DND-41 (cell line): Measurements from ENCODE around the gene CDKN1B.
A peak's percentile ranks its signal among the peaks of the same experiment; 100 is the strongest.

ENCODE experiments used
- ATAC-seq: fragments of 200-7000 bp; cut with Tn5 transposase; 3 replicates; pipeline ENCODE4 v1.9.1; 2021; ENCODE audit warnings: low read depth; ENCODE audit not compliant: insufficient read depth
- DNase-seq: peaks from one replicate; pipeline ENCODE4 v3.0.0-alpha.2; 2020
- H2AFZ ChIP-seq: 2 replicates; pipeline ENCODE4 v1.6.0; 2012; ENCODE audit warnings: low read depth, low read length
- H3K27ac ChIP-seq: 2 replicates; pipeline ENCODE4 v1.5.1; 2012; ENCODE audit warnings: low read length, inconsistent platforms
- H3K27me3 ChIP-seq: fragments of 200-600 bp; sonication (generic); 2 replicates; pipeline ENCODE4 v1.6.0; 2012; ENCODE audit warnings: low read length, mild to moderate bottlenecking, inconsistent platforms; ENCODE audit not compliant: insufficient read depth, poor library complexity
- H3K36me3 ChIP-seq: 2 replicates; pipeline ENCODE4 v1.5.1; 2012; ENCODE audit warnings: low read length, inconsistent platforms; ENCODE audit not compliant: insufficient read depth
- H3K4me1 ChIP-seq: 2 replicates; pipeline ENCODE4 v1.5.1; 2012; ENCODE audit warnings: mild to moderate bottlenecking, low read length; ENCODE audit not compliant: insufficient read depth
- H3K4me2 ChIP-seq: 2 replicates; pipeline ENCODE4 v1.6.0; 2012; ENCODE audit warnings: mild to moderate bottlenecking, moderate library complexity, low read length, inconsistent platforms; ENCODE audit not compliant: insufficient read depth
- H3K4me3 ChIP-seq, 2 experiments: fragments of 200-600 bp in 1 of 2; shearing (Covaris generic) in 1 of 2; 2 replicates each; pipeline ENCODE4 v1.5.1; 2012 to 2016; ENCODE audit warnings: inconsistent platforms in 2 of 2, low read length in 2 of 2, mild to moderate bottlenecking in 2 of 2, low read depth in 1 of 2, moderate library complexity in 1 of 2
- H3K79me2 ChIP-seq: 2 replicates; pipeline ENCODE4 v1.6.0; 2012; ENCODE audit warnings: low read length, inconsistent platforms; ENCODE audit not compliant: insufficient read depth
- H3K9ac ChIP-seq: 2 replicates; pipeline ENCODE4 v1.6.0; 2012; ENCODE audit warnings: low read depth, mild to moderate bottlenecking, inconsistent platforms, low read length, moderate library complexity
- H3K9me3 ChIP-seq: 2 replicates; pipeline ENCODE4 v1.5.1; 2012; ENCODE audit warnings: low read length, moderate library complexity, mild to moderate bottlenecking, inconsistent platforms; ENCODE audit not compliant: insufficient read depth, severe bottlenecking
- H4K20me1 ChIP-seq: 2 replicates; pipeline ENCODE4 v1.6.0; 2012; ENCODE audit warnings: low read length; ENCODE audit not compliant: insufficient read depth
- EZH2 ChIP-seq: IDR thresholded peaks from 3 replicates; pipeline ENCODE4 v1.6.1; 2012; ENCODE audit warnings: borderline replicate concordance, low read depth, mild to moderate bottlenecking, moderate library complexity, low read length, inconsistent platforms; ENCODE audit not compliant: severe bottlenecking
- TF ChIP-seq, protein P1 (sequence below): IDR thresholded peaks from 2 replicates; pipeline ENCODE4 v1.5.1; 2012; ENCODE audit warnings: borderline replicate concordance, low read length, moderate library complexity, mild to moderate bottlenecking; ENCODE audit not compliant: poor library complexity, severe bottlenecking; ENCODE audit errors: extremely low read depth

Gene CDKN1B

DNA sequence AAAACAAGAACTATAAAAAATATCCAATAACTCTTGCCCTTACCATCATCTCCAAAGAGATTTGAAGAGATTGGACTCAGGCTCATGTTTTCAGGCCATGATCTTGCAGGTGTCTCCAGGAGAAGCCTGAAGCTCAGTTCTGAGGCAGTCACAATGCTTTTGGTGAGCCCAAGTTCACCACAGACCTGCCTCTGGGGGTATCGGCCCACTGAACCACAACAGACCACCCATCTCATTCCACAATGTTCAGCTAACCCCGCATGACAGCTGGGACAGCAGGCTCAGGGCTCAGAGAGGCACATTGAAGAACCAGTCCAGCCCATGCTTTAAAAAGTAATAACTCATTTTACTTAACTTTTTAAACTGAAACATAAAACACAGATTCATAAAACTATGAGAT, 40.0 kb downstream of the CDKN1B start:
- Histone ChIP-seq H3K9ac (no peak overlapping the region), H3K79me2 (no peaks in the 10 kb centered on the region)
- no peak for TF ChIP-seq EZH2
- TF ChIP-seq, protein P1, sequence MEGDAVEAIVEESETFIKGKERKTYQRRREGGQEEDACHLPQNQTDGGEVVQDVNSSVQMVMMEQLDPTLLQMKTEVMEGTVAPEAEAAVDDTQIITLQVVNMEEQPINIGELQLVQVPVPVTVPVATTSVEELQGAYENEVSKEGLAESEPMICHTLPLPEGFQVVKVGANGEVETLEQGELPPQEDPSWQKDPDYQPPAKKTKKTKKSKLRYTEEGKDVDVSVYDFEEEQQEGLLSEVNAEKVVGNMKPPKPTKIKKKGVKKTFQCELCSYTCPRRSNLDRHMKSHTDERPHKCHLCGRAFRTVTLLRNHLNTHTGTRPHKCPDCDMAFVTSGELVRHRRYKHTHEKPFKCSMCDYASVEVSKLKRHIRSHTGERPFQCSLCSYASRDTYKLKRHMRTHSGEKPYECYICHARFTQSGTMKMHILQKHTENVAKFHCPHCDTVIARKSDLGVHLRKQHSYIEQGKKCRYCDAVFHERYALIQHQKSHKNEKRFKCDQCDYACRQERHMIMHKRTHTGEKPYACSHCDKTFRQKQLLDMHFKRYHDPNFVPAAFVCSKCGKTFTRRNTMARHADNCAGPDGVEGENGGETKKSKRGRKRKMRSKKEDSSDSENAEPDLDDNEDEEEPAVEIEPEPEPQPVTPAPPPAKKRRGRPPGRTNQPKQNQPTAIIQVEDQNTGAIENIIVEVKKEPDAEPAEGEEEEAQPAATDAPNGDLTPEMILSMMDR, result no peak

DNA sequence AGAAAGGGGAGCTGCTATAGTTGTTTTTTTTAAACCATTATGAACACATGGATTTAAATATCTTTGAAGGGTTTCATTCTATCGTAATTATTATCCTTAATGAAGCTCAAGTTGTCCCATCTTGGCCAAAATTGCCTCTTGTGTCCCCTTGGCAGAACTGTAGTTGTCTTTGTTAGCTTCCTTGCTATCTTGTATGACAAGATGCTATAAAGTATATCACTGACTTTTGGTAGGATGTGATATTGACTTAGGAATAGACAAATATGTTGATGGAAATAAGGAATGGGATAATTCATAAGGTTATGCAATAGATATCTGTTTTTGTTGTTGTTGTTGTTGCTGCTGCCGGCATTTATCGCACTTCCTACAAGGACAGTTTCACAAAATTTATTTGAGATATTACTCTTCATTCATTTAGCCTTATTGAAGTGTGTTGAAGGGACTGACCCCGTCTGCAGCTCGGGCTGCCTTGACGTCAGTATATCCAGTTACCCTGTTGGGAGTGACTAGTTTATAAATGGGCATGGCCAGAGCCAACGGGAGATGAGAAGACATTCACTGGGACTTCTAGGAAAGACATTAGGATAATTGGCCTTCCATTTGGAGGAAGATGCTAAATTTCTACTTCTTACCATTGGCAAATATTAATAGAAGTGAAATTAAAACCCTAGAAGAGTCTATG, 42.2 kb downstream of the CDKN1B start:
- H3K4me1 ChIP-seq, result no peaks in the 10 kb centered on the region
- no peak overlapping the region for H3K4me3 ChIP-seq
- no peak overlapping the region for H3K27ac ChIP-seq
- H3K9ac ChIP-seq, result no peak overlapping the region
- no peaks in the 10 kb centered on the region for H3K9me3 ChIP-seq
- no peak overlapping the region for H3K4me2 ChIP-seq
- no peak for TF ChIP-seq EZH2
- TF ChIP-seq, protein P1, result no peak
- DNase-seq (no peak), ATAC-seq (no peak)
- H4K20me1 ChIP-seq, result no peaks in the 10 kb centered on the region
- no peaks in the 10 kb centered on the region for H3K79me2 ChIP-seq
- no peak overlapping the region for H2AFZ ChIP-seq
- no peaks in the 10 kb centered on the region for H3K27me3 ChIP-seq
- H3K36me3 ChIP-seq, result peaks cover 3% of the 10 kb centered on the region; the same call in 1 of the 2 replicates

More for the DNA sequence above, 40.0 kb downstream of the CDKN1B start:
- H3K4me2 ChIP-seq, result no peak overlapping the region
- peak; percentile 16 for DNase-seq
- no peaks in the 10 kb centered on the region for H3K27me3 ChIP-seq
- no peak overlapping the region for H3K27ac ChIP-seq
- H2AFZ ChIP-seq, result no peak overlapping the region
- H3K9me3 ChIP-seq, result no peaks in the 10 kb centered on the region
- peaks cover 3% of the 10 kb centered on the region; the same call in 1 of the 2 replicates for H3K36me3 ChIP-seq
- H3K4me1 ChIP-seq, result no peaks in the 10 kb centered on the region
- no peak overlapping the region for H3K4me3 ChIP-seq
- ATAC-seq, result peak; percentile 68
- H4K20me1 ChIP-seq, result no peaks in the 10 kb centered on the region

DNA sequence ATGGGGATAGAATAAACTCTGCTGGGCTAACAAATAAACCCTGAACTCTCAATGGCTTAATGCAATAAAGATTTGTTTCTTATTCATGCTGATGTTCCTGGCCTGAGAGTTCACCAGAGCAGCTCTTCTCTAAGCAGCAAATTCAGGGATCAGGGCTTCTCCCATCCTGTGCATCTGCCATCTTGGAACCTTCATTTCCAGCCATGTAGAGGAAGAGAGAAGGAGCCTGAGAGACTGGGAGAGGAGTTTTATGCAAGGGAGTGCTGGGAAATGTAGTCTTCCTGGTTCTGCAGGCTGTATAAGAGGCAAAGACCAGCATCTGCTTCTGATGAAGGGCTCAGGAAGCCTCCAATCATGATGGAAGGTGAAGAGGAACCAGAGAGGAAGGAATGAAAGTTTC, 47.7 kb downstream of the CDKN1B start:
- Histone ChIP-seq H3K4me3 (no peak overlapping the region), H4K20me1 (no peaks in the 10 kb centered on the region), H3K4me1 (no peaks in the 10 kb centered on the region), H3K9ac (no peak overlapping the region), H3K27me3 (no peaks in the 10 kb centered on the region), H3K79me2 (no peaks in the 10 kb centered on the region), H3K27ac (no peak overlapping the region), H3K36me3 (peaks cover 3% of the 10 kb centered on the region; the same call in 1 of the 2 replicates), H2AFZ (no peak overlapping the region), H3K4me2 (no peak overlapping the region), H3K9me3 (peaks cover 4% of the 10 kb centered on the region)
- DNase-seq, result no peak
- no peak for ATAC-seq
- TF ChIP-seq, protein P1, result no peak
- TF ChIP-seq EZH2, result no peak
